Measurements from ENCODE around the gene IGSF9.

DNA sequence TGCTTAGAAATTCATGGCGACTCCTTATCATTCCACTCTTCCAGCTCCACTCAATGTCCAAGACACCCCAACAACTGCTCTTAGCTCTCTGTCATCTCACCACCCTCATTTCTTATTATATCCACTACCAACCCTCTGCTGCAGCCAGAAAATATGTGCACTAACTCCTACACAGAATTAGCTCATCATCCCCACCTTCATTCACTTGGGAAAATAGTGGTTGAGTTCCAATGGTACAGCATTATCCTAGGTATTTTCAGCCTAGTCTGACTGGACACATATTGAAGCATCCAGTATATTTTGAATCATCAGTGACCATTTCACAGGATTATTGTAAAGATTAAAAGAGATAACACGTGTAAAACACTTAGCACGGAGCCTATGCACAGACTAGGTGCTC is 66.3 kb downstream of the IGSF9 start:
- TF ChIP-seq, protein P1, sequence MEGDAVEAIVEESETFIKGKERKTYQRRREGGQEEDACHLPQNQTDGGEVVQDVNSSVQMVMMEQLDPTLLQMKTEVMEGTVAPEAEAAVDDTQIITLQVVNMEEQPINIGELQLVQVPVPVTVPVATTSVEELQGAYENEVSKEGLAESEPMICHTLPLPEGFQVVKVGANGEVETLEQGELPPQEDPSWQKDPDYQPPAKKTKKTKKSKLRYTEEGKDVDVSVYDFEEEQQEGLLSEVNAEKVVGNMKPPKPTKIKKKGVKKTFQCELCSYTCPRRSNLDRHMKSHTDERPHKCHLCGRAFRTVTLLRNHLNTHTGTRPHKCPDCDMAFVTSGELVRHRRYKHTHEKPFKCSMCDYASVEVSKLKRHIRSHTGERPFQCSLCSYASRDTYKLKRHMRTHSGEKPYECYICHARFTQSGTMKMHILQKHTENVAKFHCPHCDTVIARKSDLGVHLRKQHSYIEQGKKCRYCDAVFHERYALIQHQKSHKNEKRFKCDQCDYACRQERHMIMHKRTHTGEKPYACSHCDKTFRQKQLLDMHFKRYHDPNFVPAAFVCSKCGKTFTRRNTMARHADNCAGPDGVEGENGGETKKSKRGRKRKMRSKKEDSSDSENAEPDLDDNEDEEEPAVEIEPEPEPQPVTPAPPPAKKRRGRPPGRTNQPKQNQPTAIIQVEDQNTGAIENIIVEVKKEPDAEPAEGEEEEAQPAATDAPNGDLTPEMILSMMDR (IDR thresholded peaks at IDR 0.05 in 2 of 3, conservative IDR thresholded peaks at IDR 0.05 in 1 of 3; ENCODE audit: control insufficient read depth in 2 of 3, extremely low read depth in 1 of 3, insufficient read depth in 1 of 3, low read depth in 3 of 3, low read length in 3 of 3): no peak
- TF ChIP-seq, protein P2, sequence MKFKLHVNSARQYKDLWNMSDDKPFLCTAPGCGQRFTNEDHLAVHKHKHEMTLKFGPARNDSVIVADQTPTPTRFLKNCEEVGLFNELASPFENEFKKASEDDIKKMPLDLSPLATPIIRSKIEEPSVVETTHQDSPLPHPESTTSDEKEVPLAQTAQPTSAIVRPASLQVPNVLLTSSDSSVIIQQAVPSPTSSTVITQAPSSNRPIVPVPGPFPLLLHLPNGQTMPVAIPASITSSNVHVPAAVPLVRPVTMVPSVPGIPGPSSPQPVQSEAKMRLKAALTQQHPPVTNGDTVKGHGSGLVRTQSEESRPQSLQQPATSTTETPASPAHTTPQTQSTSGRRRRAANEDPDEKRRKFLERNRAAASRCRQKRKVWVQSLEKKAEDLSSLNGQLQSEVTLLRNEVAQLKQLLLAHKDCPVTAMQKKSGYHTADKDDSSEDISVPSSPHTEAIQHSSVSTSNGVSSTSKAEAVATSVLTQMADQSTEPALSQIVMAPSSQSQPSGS (IDR thresholded peaks at IDR 0.05; ENCODE audit: low read length): no peak
